Body of pancreas (tissue), 4 donors: ENCODE data around the gene SNED1. TPM values are rescaled to one million over a fixed set of nuclear protein-coding genes. Genes with fewer than 3 reads are reported as not detected.

Experiments used
- ATAC-seq: fragments of 150-250 bp; one replicate; pipeline ENCODE4 v1.9.1; 2016
- DNase-seq, 4 donors: peaks; one replicate each; pipeline ENCODE4 v3.0.0-alpha.2; 2019
- H3K27ac ChIP-seq, 4 donors: fragments of 200-600 bp; sonication (generic); 1 replicate in 3 of 4; 2 replicates in 1 of 4; pipeline versions ENCODE4 v1.5.1 to v1.6.1; 2016 to 2019; ENCODE audit warnings: mild to moderate bottlenecking in 1 of 4, mixed read lengths in 1 of 4, moderate library complexity in 1 of 4
- H3K27me3 ChIP-seq, 2 donors: fragments of 200-600 bp; sonication (generic); one replicate each; pipeline ENCODE4 v1.6.0; 2016; ENCODE audit warnings: mild to moderate bottlenecking in 1 of 2
- H3K36me3 ChIP-seq, 2 donors: fragments of 200-600 bp; sonication (generic); replicated peaks in 1 of 2; 2 replicates each; pipeline ENCODE4 v1.5.1; 2016; ENCODE audit warnings: low read depth in 2 of 2; ENCODE audit not compliant: insufficient read depth in 1 of 2
- H3K4me1 ChIP-seq: fragments of 200-600 bp; sonication (generic); one replicate; pipeline ENCODE4 v1.6.0; 2016
- H3K4me3 ChIP-seq, 2 donors: fragments of 200-600 bp; sonication (generic); 1 replicate in 1 of 2; 2 replicates in 1 of 2; pipeline ENCODE4 v1.5.1; 2016 to 2019
- H3K9me3 ChIP-seq, 3 donors: fragments of 200-600 bp; sonication (generic); 1 replicate in 2 of 3; 2 replicates in 1 of 3; pipeline ENCODE4 v1.5.1; 2016
- CTCF ChIP-seq, 7 experiments: fragments of 450-650 bp in 4 of 7; fragments of 200-600 bp in 3 of 7; sonication (generic) in 3 of 7; IDR thresholded peaks; one replicate each; pipeline ENCODE4 v1.5.1; 2016 to 2019; ENCODE audit warnings: antibody characterized with exemption in 7 of 7
- POLR2A ChIP-seq, 3 donors: fragments of 450-650 bp; IDR thresholded peaks; one replicate each; pipeline ENCODE4 v1.6.1; 2016; ENCODE audit warnings: antibody characterized with exemption in 3 of 3, mild to moderate bottlenecking in 2 of 3
- WGBS, 2 donors: methylation state at CpG; one replicate each; pipeline ENCODE4 v1.1.5; 2017; 5-methylcytosine and 5-hydroxymethylcytosine counted together
- intact Hi-C: fragments of 100-400 bp; cut with DNase I; formaldehyde crosslinking; loops from one replicate; pipeline ENCODE4 v1.15.1; 2023
- total RNA-seq, 2 donors: library from RNA; depleted of rRNA; stranded (reverse); fragments of >200 nt; gene quantifications; one replicate each; pipeline ENCODE4 v1.1.0, GENCODE V29; 2016

SNED1 gene
- total RNA-seq, 2 donors from 2014 or later, result 13.5 to 33.0 TPM

- TF ChIP-seq CTCF (IDR thresholded peaks at IDR 0.05) (no peak), POLR2A (IDR thresholded peaks at IDR 0.05) (no peak)
- no peak for ATAC-seq
- WGBS, 2 donors, result 92 to 93% methylated on average over 11 of the region's 11 CpGs
- Histone ChIP-seq H3K27ac (no peak overlapping the region), H3K36me3 (peaks cover 0 to 2% of the 10 kb centered on the region in 2 donors), H3K4me1 (no peaks in the 10 kb centered on the region), H3K4me3 (no peak overlapping the region), H3K9me3 (no peaks in the 10 kb centered on the region), H3K27me3 (no peaks in the 10 kb centered on the region)
- intact Hi-C loops, result no loop called here
- DNase-seq, result no peak
Observed at GRCh38 chr2:241114836-241115235, 116.4 kb downstream of the SNED1 start.

GRCh38 chr2:241115361-241115760 is 116.9 kb downstream of the SNED1 start:
- H3K4me1 ChIP-seq, result no peaks in the 10 kb centered on the region
- 70 to 92% methylated on average over 8 of the region's 8 CpGs for WGBS, 2 donors
- no peak for DNase-seq
- TF ChIP-seq CTCF (IDR thresholded peaks at IDR 0.05), result no peak
- no peak for TF ChIP-seq POLR2A (IDR thresholded peaks at IDR 0.05)
- H3K4me3 ChIP-seq, result no peak overlapping the region
- no peak overlapping the region for H3K27ac ChIP-seq
- H3K36me3 ChIP-seq, result peaks cover 0 to 2% of the 10 kb centered on the region in 2 donors
- no peaks in the 10 kb centered on the region for H3K9me3 ChIP-seq
- ATAC-seq, result no peak
- intact Hi-C loops, result no loop called here
- no peaks in the 10 kb centered on the region for H3K27me3 ChIP-seq

GRCh38 chr2:241116606-241117560 is 118.5 kb downstream of the SNED1 start:
- WGBS, 2 donors, result 90 to 91% methylated on average over 31 to 32 of the region's 32 CpGs
- no peak for DNase-seq

GRCh38 chr2:241118737-241119505 is 120.5 kb downstream of the SNED1 start:
- no peak for DNase-seq
- WGBS, 2 donors, result 93 to 95% methylated on average over 15 to 24 of the region's 24 CpGs
- TF ChIP-seq POLR2A (IDR thresholded peaks at IDR 0.05), result no peak
- no peak for TF ChIP-seq CTCF (IDR thresholded peaks at IDR 0.05)
- Histone ChIP-seq H3K4me1 (no peaks in the 10 kb centered on the region), H3K27ac (no peak overlapping the region), H3K27me3 (no peaks in the 10 kb centered on the region), H3K4me3 (no peak overlapping the region), H3K9me3 (no peaks in the 10 kb centered on the region), H3K36me3 (peaks cover 0 to 1% of the 10 kb centered on the region in 2 donors)
- no peak for ATAC-seq
- intact Hi-C loops, result no loop called here

More at GRCh38 chr2:241116606-241117560, 118.5 kb downstream of the SNED1 start:
- H3K4me1 ChIP-seq, result no peaks in the 10 kb centered on the region
- H3K9me3 ChIP-seq, result no peaks in the 10 kb centered on the region
- no peak for ATAC-seq
- H3K27me3 ChIP-seq, result no peaks in the 10 kb centered on the region
- no peak overlapping the region for H3K4me3 ChIP-seq
- TF ChIP-seq CTCF (IDR thresholded peaks at IDR 0.05) (no peak), POLR2A (IDR thresholded peaks at IDR 0.05) (no peak)
- peaks cover 0 to 2% of the 10 kb centered on the region in 2 donors for H3K36me3 ChIP-seq
- intact Hi-C loops, result no loop called here
- no peak overlapping the region for H3K27ac ChIP-seq
